HG03066 (cell line): ENCODE results near the gene PSG7.
"Not testable (repeated sequence)": the region's sequence is repeated elsewhere in the genome, so short reads cannot be mapped to it uniquely, and the experiment has no call there.

ENCODE experiments used
- ATAC-seq: cut with Tn5 transposase; IDR thresholded peaks from one replicate; pipeline ENCODE4 v1.9.1; 2021; ENCODE audit warnings: low read depth; ENCODE audit not compliant: unreplicated experiment

The PSG7 gene

DNA sequence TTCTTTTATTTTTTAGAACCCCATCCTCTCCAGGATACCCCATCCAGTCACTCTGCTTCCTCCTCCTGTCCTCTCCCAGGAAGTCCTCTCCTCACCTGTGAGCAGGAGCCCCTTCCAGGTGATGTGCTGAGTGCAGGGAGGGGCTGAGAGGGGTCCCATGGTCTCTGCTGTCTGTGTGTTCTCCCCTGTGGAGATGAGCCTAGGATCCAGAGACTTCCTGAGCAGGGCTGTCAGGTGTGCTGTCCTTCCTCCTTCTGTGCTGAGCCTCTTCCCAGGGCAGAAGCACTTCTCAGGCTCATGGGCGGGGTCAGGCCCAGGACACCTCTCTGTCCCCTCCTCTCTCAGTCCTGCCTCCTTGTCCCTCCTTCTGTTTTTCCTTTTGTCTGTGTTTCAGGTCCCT, 19.4 kb downstream of the PSG7 start, which contains the start of gene PSG6:
Gene PSG6 (minus strand): TSS at position 261 of the 400 bp plus-strand sequence. CDS start 102 bp downstream, at position 159.
- not testable (repeated sequence) for ATAC-seq

DNA sequence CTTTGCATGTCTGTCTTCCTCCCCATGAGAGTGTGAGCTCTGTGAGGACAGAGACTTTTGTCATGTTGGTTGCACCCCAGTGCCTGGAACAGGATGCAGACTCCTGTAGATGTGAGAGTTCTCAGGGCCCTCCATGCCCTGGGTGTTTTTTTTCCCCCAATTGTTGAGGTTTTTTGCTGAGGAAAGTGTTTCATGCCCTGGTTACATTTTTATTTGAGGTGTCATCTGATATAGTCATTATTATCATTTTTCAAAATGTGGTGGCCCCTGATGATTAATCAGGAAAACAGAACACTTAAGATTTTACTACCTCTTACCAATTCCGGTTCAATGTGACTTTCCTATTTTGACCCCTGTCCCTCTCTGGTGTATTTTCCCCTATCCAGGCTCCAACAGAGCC, 20.1 kb downstream of the PSG7 start:
- not testable (repeated sequence) for ATAC-seq

DNA sequence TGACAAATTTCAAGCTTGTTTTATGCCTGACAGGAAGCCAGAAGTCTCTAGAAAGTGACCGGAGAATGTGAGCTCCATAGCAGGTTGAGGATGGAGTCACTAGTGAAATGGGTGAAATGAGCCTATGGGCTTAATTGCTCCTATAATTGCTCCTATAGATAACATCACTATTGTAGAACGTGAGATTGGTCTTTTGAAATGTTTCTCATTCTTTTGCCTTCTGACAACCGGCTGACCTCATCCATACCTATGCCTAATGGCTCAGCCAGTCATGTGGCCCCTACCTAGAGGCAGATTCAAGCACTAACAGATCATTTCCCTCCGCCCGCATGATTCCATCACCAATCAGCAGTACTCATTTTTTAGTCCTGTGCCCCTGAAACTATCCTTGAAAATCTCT, 23.5 kb downstream of the PSG7 start:
- ATAC-seq = not testable (repeated sequence)

DNA sequence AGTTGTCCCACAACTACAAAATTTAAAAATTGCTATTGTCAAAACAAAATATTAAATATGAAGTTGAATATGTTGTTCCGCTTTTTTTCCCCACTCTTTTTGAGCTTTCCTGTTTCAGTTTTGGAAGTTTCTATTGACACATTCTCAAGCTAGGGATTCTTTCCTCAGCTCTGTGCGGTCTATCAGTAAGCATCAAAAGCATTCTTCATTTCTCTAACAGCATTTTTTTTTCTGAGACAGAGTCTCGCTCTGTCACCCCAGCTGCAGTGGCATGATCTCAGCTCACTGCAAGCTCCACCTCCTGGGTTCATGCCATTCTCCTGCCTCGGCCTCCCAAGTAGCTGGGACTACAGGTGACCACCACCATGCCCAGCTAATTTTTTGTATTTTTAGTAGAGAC, 24.1 kb downstream of the PSG7 start:
- ATAC-seq = not testable (repeated sequence)

DNA sequence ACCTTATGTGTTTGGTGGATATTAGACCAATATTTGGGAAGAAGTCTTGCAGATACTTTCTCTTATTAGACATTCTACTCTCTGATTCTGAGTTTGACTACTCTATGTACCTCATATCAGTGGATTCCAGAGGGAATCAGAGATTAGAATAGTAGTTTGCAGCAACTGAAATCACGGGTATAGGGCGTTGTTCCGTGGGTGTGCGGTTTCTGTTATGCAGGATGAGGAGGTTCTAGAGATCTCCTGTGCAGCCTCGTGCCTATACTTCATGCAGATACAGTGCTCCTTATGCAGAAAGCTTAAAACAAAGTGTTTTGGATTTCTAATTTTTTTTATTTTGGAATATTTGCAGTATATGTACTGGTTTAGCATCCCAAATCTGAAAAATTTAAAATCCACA, 25.3 kb downstream of the PSG7 start:
- not testable (repeated sequence) for ATAC-seq

DNA sequence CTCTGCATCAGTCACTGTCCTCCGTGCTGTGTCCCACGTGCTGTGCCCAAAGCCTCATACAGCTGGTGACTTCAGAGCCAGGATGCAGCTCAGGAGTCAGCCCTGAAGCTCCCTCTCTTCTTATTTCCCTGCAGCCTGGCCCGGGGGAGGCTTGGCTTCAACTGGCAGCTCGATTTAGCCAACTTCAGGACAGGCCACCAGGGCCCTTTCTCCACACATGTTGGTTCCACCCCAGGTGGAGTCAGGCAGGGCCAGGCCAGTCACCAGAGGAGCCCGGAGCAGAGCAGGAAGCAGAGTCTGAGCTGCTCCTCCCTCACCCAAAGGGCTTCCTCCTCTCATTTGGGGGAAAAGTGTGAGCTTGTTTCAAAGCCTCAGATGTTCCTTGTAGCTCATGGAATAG, 30.8 kb downstream of the PSG7 start:
- ATAC-seq = not testable (repeated sequence)

DNA sequence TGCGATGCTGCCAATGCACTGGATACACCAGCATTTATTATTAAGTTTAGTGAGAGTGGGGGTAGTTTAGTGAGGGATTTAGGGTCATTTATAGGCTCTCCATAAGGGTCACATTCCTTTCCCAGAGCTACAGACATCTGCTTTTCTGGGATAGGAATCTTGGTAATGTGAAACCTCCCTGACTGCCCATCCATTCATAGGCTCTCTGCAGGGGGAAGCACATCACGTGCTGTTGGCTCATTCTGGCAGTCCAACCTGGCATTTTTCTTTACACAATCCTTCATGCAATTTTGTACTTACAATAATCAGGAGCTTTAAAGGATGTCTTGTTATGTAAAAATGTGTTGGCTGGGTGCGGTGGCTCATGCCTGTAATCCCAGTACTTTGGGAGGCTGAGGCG, 36.4 kb downstream of the PSG7 start:
- ATAC-seq = not testable (repeated sequence)

DNA sequence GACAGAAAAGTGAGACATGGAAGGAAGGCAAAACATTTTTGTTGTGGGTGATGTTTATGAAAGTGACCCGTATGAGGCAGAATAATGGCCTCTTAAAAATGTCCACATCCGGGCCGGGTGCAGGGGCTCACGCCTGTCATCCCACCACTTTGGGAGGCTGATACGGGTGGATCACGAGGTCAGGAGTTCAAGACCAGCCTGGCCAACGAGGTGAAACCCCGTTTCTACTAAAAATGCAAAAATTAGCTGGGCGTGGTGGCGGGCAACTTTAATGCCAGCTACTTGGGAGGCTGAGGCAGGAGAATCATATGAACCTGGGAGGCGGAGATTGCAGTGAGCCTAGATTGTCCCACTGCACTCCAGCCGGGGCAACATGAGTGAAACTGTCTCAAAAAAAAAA, 37.3 kb downstream of the PSG7 start:
- ATAC-seq = not testable (repeated sequence)

DNA sequence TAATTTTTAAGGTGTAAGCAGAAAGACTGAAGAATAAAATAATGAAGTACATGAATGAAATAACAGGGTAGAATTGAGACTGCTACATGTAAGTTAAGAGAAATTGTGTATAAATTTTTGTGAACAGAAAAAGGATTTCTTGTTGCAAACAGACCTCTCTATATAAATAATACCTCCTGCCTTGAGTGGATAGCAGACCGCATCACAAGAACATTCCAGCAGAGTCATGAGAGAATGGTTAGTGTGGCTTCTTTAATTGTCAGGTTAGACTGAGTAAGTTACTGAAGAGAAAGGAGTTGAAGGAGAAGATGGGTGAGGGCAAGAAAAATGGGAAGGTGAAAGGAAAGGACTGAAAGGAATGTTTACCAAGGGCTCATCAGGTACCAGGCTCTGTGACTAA, 37.9 kb downstream of the PSG7 start:
- ATAC-seq = not testable (repeated sequence)

DNA sequence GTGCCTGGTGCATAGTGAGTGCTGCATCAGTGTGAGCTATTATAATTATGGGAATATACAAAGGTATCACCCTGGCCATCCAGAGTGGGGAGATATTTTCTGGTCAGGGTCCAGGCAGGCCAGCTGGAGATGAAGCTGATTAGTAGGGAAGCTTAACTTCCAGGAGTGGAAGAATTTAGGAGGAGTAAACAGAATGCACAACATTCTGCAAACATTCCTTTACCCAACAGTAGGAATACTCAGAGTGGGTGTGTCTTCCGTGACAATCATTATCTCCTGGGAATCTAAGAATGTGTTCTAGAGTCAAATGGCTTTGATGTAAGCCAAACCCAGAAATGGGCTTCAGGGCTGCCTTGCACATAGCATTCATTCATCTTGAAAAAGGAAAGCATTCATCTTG, 38.4 kb downstream of the PSG7 start:
- ATAC-seq = not testable (repeated sequence)

DNA sequence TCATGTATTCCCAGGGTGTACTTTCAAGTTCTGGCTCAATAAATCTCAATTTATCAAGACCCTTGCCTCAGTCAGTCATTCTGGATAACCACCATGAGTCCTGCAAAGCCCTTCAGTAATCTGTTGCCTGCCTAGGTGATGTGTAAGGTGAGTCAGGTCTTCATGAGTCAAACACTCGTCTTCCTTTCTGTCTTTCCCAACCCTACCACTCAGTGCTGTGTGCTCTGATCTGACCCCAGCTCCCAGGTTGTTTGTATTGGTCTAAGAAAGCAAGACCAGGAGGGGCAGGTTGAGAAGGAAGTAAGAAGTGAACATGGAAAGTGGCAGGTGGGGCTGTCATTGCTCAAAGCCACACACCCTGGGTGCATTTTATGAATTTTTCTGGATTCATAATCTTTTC, 39.3 kb downstream of the PSG7 start:
- not testable (repeated sequence) for ATAC-seq

DNA sequence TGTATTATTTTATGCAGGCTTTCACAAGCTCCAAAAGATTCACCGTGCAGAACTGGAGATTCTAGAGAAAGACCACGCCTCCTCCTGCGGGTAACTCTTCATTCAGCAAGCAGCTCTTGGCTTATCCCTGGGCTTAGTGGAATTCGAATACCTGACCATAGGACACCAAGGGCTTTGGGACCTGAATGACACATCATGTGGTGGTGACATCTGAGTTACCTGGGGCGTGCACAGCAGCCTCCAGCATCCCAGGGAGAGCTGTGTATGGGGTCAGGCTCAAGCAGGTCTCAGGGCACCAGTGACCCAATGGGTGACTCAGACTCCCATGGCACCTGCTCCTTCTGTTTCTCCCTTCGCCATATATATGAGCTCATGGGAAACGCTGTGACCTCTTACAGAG, 46.6 kb downstream of the PSG7 start:
- not testable (repeated sequence) for ATAC-seq

DNA sequence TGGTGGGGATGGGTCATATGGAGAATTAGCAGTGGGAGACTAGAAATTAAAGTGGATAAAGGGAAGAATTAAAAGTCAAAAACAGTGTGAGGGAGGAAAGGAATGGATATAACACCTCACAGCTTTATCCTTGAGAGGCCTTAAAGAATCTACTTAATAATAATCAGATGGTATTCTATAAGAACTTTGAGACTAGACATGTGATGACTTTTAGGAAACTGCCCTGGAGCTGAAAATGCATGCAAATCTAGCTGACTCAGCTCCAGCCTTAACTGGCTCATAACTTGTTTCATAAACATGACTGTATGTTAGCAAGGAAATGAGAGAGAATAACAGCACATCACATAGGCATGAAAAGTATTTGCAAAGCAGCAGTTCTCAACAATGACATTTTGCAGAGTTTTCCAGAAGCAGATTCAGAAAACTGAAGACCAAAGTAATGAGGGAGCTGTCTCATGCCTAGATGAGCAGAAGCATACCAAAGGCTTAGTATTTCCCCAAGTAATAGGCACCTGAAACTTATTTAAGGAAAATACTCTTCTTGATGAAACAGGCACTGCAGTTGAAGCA, 49.0 kb downstream of the PSG7 start:
- not testable (repeated sequence) for ATAC-seq

DNA sequence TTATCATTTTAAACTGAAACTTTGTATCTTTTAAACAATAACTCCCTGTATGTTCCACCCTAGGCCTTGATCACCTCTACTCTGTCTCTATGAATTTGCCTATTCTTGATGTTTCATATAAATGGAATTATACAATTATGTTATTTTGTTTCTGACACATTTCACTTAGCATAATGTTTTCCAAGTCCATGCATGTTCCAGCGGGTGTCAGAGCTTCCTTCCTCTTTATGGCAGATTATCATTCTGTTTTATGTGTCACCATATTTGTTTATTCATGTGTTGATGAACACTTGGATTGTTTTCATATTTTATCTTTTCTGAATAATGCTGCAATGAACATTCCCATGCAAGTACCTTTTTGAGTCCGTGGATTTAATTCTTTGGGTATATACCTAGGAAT, 54.3 kb downstream of the PSG7 start:
- not testable (repeated sequence) for ATAC-seq

DNA sequence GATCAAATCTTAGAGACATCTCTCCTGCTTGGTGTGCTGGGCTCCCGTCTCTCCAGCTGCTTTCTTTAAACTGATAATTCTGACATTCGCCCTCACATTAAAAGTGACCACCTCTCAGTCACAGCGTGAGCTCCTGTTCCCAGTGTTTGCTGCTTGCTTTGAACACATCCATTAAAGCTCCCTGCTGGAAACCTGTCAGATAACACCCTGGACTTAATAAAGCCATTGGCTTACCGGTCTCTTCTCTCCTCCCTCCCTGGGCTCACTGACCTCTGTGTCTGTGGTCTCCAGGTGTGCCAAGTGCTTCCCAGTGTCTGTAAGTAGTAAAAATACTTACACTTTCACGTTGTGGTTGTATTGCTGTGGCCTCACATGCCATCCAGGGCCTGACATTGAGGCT, 55.0 kb downstream of the PSG7 start:
- ATAC-seq = not testable (repeated sequence)

DNA sequence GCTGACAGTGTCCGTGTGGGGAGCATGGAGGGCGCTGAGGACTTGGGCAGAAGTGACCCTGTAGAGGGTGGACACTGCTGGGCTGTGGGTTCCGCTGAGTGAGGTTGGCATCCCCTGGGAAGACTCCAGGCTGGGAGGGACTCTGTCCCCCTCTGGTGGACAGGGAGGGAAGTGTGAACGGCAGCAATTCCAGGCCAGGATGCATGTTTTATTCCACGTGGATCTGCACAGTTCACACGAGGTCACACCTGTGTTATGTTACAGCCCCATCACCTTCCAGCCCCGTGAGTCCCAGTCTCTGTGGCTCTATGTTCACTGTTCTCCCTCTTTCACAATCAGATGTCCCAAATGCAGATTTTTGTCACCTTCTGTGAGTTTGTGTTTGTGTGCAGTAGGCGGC, 55.7 kb downstream of the PSG7 start:
- ATAC-seq = not testable (repeated sequence)

DNA sequence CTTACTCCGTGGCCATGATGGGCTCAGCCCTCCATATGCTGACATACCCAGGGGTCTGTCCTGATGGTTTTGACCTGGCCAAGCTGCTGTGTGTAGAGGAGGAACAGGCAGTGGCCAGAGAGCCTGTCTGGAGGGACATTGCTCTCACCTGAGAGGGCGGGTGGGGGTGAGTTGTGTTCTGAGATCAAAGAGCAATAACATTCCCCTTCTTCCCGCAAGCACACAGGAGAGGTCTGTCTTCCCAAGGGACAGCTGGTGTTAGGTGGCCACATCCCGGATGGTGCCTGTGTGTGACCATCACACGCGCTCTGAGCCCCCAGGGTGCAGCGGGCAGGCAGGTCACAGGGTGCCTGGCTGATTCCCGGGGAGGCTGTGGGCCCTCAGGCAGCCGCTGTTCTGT, 56.4 kb downstream of the PSG7 start:
- not testable (repeated sequence) for ATAC-seq

DNA sequence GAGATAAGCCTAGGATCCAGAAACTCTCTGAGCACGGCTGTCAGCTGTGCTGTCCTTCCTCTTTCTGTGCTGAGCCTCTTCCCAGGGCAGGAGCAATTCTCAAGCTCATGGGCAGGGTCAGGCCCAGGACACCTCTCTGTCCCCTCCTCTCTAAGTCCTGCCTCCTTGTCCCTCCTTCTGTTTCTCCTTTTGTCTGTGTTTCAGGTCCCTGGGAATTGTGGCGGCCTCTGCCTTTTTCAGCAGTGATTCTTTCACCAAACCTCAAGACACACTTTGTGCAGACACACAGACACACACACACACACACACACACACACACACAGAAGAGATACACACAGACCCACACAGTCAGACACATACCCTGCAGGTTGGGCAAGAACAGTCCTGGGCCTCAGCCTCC, 57.4 kb downstream of the PSG7 start, which contains the start of gene PSG1:
Gene PSG1 (minus strand): TSS at position 101 of the 400 bp plus-strand sequence. CDS start 132 bp downstream, outside the sequence.
- no peak for ATAC-seq

DNA sequence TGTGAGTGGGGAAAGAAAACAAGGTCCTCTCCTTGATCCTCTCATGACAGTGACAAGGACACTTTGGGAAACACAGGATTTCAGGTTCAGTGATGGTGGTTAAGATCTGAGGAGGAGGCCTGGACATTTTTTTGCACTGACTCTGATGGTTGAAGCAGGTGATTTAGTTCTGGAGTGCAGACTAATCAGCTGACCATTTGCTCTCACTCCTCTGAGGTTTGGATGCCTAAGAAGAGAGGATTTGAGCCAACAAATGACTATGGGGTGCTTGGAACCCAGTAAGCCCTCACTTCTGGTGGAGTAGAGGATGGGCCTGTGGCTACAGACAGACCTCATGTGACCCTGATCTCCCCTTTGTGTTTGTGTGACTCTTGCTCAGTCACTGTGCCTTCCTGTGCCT, 60.4 kb downstream of the PSG7 start:
- not testable (repeated sequence) for ATAC-seq

DNA sequence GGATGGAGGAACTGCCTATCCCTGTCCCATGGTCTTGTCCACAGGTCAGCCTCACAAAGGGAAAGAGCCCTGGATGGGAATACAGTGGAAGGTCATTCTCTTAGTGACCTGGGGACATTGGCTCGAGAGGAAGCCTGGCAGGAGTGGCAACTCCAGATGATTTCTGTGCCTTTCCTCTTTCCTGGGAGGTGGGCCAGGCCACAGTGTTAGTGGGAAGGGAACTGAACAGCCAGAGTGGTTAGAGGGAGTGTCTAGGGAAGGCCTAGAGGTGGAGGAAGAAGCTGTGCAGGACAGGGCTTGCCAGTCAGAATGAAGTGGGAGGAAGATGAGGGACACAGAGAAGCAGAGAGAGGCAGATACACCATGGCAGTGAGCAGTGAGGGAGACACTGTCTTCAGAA, 61.1 kb downstream of the PSG7 start:
- not testable (repeated sequence) for ATAC-seq

DNA sequence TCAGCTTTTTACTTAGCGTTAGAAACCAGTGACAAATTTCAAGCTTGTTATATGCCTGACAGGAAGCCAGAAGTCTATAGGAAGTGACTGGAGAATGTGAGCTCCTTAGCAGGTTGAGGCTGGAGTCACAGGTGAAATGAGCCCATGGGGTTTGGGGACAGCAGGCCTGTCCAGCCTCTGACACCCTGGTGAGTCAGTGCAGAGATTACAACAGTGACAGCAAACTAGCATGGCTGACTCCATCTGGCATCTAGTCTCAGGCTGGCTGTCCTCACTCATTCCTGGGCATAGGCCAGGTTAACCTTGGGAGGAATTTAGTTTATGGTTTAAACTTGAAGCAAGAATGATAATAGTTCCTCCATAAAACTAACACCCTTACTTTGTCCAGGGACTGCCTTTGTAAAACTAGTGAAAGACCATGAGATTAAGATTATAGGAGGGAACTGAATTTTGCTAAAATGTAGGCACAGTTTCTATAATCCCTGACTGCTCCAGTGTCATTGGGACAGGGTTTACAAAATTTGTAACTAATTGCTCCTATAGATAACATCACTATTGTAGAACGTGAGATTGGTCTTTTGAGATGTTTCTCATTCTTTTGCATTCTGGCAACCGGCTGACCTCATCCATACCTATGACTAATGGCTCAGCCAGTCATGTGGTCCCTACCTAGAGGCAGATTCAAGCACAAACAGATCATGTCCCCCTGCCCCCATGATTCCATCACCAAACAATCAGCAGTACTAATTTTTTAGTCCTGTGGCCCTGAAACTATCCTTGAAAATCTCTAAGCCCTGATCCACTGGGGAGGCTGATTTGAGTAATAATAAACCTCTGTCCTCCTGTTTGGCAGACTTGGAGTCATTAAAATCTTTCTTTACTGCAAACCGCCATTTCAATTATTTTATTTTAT, 61.9 kb downstream of the PSG7 start:
- ATAC-seq = not testable (repeated sequence)

DNA sequence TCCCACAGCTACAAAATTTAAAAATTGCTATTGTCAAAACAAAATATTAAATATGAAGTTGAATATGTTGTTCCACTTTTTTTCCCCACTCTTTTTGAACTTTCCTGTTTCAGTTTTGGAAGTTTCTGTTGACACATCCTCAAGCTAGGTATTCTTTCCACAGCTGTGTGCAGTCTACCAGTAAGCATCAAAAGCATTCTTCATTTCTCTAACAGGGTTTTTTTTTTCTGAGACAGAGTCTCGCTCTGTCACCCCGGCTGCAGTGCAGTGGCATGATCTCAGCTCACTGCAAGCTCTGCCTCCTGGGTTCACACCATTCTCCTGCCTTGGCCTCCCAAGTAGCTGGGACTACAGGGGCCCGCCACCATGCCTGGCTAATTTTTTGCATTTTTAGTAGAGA, 62.9 kb downstream of the PSG7 start:
- not testable (repeated sequence) for ATAC-seq
